Right lobe of liver (tissue), 4 donors: ENCODE results near the gene UBE4B.
"Not testable (repeated sequence)": the region's sequence is repeated elsewhere in the genome, so short reads cannot be mapped to it uniquely, and the experiment has no call there.

ENCODE experiments used
- CTCF ChIP-seq, 4 donors: fragments of 200-600 bp in 3 of 4; fragments of 450-650 bp in 1 of 4; IDR thresholded peaks; one replicate each; pipeline versions ENCODE4 v1.5.1 to v1.8.0; 2016 to 2022; ENCODE audit warnings: antibody characterized with exemption in 4 of 4, mild to moderate bottlenecking in 2 of 4
- POLR2A ChIP-seq: fragments of 450-650 bp; IDR thresholded peaks from one replicate; pipeline ENCODE4 v1.6.1; 2017; ENCODE audit warnings: antibody characterized with exemption, mild to moderate bottlenecking
- donor health status: DM: no; HTN: no; CAD: no.
- donor health status: DM: no; HTN: no; CAD: no.
- donor health status: DM: no; HTN: yes; CAD: no.

- not testable (repeated sequence) for TF ChIP-seq CTCF (IDR thresholded peaks at IDR 0.05); POLR2A
Observed at GRCh38 chr1:10107476-10107847, 74.7 kb downstream of the UBE4B start.
